Stimulated activated CD4-positive, alpha-beta T cell treated with anti-CD3 and anti-CD28 coated beads, Interleukin-12 subunit alpha, Interleukin-12 subunit beta, amount 100 ng/mL, for 48 hours (primary cell): Measurements from ENCODE around the gene DPH7.
"Not testable (repeated sequence)": the region's sequence is repeated elsewhere in the genome, so short reads cannot be mapped to it uniquely, and the experiment has no call there.

Experiments used
- DNase-seq, 3 donors: peaks; one replicate each; pipeline ENCODE4 v3.0.0-alpha.2; 2020; ENCODE audit warnings: low read depth in 2 of 3, low spot score in 1 of 3

DPH7 gene

GRCh38 chr9:137581361-137582285, 2.9 kb upstream of the DPH7 start:
- no peak for DNase-seq

GRCh38 chr9:137580954-137581322, 2.2 kb upstream of the DPH7 start:
- DNase-seq: no peak

- no peak for DNase-seq
Observed at GRCh38 chr9:137580209-137580953, 1.7 kb upstream of the DPH7 start.

- DNase-seq: no peak
Observed at GRCh38 chr9:137579259-137579604, 507 bp upstream of the DPH7 start.

- no peak for DNase-seq
Observed at GRCh38 chr9:137575716-137576411, 2.9 kb downstream of the DPH7 start.

GRCh38 chr9:137575364-137575715, 3.4 kb downstream of the DPH7 start:
- DNase-seq: peak in 1 of 3 donors; percentile 18

GRCh38 chr9:137574192-137574591, 4.5 kb downstream of the DPH7 start:
- DNase-seq: no peak

GRCh38 chr9:137570566-137570965, 8.2 kb downstream of the DPH7 start:
- DNase-seq: no peak

GRCh38 chr9:137569609-137570203, 9.0 kb downstream of the DPH7 start:
- DNase-seq: no peak

- DNase-seq: not testable (repeated sequence)
Observed at GRCh38 chr9:137568445-137568844, 10.3 kb downstream of the DPH7 start.

GRCh38 chr9:137564817-137565411, 13.8 kb downstream of the DPH7 start:
- DNase-seq: no peak

GRCh38 chr9:137564134-137564533, 14.6 kb downstream of the DPH7 start:
- DNase-seq: no peak

GRCh38 chr9:137558127-137558526, 20.6 kb downstream of the DPH7 start:
- no peak for DNase-seq

GRCh38 chr9:137556069-137556838, 22.5 kb downstream of the DPH7 start:
- no peak for DNase-seq

GRCh38 chr9:137555179-137555578, 23.5 kb downstream of the DPH7 start:
- no peak for DNase-seq

- no peak for DNase-seq
Observed at GRCh38 chr9:137554349-137554748, 24.4 kb downstream of the DPH7 start.

GRCh38 chr9:137553654-137554053, 25.1 kb downstream of the DPH7 start:
- not testable (repeated sequence) for DNase-seq

GRCh38 chr9:137552022-137552768, 26.5 kb downstream of the DPH7 start:
- DNase-seq: peak in 2 of 3 donors; percentile 4 to 16

- peak; percentile 63 to 89 (median 77) for DNase-seq
Observed at GRCh38 chr9:137551264-137552021, 27.3 kb downstream of the DPH7 start, which contains the start of gene MRPL41. TSS of gene MRPL41 (plus strand) at chr9:137551879. CDS start at chr9:137552082, 203 bp downstream.
